Fibroblast of gingiva (primary cell): Measurements from ENCODE around the gene OXCT1.
"Not testable (repeated sequence)": the region's sequence is repeated elsewhere in the genome, so short reads cannot be mapped to it uniquely, and the experiment has no call there.

Experiments
- DNase-seq: peaks from one replicate; pipeline ENCODE4 v3.0.0-alpha.2; 2011; ENCODE audit warnings: low read depth

Gene OXCT1

DNA sequence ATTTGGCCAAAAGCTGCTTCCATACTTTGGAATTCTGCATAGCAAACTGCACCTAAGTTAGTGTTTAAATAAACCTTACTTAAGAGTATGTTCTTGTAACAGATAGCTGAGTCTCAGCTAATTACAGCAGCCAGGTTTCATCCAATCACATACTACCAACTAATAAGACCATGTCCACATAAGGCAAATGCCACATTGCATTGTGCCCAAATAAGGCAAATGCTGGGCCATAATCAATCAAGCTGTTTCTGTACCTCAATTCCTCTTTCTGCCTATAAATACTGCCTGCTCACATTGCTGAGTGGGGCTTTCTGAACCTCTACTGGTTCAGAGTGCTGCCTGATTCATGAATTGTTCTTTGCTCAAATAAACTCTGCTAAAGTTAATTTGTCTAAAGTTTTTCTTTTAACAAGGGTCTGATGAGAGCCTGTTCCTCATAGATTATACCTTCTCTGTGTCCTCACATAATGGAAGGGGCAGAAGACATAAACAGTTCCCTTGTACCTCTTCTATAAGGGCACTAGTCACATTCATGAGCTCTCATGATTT, 4.4 kb upstream of the OXCT1 start:
- no peak for DNase-seq

- DNase-seq: peak; percentile 90
Observed at GRCh38 chr5:41871852-41872251, 1.6 kb upstream of the OXCT1 start.

GRCh38 chr5:41870627-41871048, 413 bp upstream of the OXCT1 start:
- DNase-seq: no peak

DNA sequence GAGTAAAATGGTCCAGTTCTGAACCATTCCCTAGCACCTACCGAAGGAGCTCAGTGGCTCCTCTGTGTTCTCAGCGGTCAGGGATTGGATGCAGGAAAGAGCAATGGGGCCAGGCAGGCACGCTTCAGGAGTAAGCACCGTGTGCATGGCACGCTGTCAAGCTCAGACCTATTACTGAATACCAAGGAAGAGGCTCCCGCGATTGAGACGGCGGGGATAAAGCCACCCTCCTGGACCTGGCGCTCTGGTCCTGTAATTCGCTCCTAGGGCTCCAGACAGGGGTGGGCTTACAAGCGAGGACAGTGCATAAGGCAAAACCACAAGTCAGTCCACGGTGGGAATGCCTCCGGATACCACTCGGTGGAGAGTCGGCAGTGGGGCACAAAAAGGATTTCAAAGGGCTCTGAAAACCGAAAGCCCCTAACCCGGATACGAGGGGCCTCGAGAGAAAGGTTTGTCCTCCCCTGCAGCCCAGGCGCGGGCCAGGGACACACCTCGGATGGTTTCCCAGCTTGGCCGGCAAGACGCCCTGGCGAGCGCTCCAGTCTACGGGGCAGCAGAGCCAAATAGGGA, 988 bp downstream of the OXCT1 start:
- DNase-seq: peak; percentile 26

GRCh38 chr5:41863871-41864486, 6.2 kb downstream of the OXCT1 start:
- peak; percentile 45 for DNase-seq

DNA sequence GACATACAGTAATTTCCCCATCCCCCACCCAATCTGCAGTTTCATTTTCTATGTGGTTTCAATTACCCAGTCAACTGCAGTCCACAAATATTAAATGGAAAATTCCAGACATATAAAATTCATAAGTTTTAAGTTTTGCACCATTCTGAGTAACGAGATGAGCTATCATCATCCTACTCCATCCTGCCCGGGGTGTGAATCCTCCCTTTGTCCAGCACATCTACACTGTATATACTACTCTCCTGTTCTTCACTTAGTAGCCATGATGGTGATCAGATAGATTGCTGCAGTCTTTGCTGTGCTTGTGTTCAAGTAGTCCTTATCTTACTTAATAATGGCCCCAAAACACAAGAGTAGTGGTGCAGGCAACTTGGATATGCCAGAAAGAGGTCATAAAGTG, 11.3 kb downstream of the OXCT1 start:
- DNase-seq: no peak

DNA sequence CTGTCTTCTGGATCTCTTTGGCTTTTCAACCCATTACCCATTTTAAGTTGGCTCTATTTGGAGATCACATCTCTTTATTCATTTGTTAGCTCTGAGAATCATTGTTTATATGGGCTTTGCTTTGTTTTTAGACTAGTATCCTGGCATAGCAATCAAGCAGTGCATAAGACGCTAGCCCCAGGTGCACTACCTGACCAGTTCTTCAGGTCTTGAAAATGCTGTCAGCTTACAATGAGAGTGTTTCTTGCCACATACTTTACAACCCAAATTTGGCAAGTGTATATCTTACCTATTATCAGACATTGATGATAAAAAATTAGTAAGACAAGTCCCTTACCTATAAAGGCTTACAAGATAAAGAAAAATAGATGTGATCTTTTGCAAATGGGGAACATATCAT, 12.2 kb downstream of the OXCT1 start:
- DNase-seq: no peak

GRCh38 chr5:41856644-41857491, 13.4 kb downstream of the OXCT1 start:
- DNase-seq: peak; percentile 57

GRCh38 chr5:41852293-41852692, 17.9 kb downstream of the OXCT1 start:
- DNase-seq: no peak

DNA sequence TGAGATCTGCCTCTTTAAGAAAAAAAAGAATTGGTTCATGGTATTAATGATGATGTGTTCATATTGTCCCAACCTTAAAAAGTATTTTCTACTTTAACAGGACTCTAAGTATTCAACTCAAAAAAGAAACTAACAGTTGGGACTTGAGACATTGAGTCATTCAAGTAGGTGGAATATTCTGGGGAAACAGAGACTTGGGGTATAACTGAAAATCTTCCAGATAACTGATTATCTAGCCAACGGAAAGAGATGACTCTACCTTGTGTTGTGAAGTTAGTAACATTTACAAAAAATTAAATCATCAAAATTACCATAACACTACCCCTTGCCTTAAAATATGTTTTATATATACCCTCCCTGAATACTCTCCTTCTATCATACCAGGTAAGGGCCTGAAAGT, 19.1 kb downstream of the OXCT1 start:
- no peak for DNase-seq

- DNase-seq: no peak
Observed at GRCh38 chr5:41848983-41849382, 21.2 kb downstream of the OXCT1 start.

DNA sequence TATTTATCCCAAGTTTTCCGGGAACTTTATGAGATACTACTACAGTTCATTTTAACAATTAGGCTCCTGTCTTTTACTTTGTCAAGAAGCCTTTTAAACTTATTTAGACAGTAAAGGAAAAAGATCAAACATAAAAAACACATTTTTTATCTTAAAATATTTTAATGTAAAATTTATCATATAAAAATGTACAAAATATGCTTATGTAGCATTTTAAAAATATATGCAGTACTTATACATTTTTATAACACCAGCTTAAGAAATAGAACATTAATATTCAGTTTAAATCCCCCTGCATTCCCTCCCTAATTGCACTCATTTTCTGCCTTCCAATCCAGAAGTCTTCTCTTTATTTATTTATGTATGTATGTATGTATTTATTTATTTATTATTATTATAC, 24.5 kb downstream of the OXCT1 start:
- not testable (repeated sequence) for DNase-seq

DNA sequence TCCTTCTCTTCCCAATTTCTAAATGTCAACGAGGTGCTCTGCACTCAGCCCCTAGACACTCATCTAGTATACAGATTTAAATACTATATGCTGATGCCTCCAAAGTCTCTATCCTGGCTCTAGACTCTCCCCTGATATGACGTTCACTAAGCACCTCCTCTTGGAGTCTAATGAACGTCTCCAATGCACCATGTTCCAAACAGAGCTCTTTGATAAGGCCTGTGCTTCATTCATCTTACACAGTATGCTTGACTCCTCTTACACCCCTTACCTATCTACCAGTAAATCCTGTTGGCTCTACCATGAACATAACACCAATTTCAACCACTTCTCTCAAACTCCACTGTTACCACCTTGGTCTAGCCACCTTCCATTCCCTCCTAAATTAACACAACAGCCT, 25.7 kb downstream of the OXCT1 start:
- DNase-seq: no peak

DNA sequence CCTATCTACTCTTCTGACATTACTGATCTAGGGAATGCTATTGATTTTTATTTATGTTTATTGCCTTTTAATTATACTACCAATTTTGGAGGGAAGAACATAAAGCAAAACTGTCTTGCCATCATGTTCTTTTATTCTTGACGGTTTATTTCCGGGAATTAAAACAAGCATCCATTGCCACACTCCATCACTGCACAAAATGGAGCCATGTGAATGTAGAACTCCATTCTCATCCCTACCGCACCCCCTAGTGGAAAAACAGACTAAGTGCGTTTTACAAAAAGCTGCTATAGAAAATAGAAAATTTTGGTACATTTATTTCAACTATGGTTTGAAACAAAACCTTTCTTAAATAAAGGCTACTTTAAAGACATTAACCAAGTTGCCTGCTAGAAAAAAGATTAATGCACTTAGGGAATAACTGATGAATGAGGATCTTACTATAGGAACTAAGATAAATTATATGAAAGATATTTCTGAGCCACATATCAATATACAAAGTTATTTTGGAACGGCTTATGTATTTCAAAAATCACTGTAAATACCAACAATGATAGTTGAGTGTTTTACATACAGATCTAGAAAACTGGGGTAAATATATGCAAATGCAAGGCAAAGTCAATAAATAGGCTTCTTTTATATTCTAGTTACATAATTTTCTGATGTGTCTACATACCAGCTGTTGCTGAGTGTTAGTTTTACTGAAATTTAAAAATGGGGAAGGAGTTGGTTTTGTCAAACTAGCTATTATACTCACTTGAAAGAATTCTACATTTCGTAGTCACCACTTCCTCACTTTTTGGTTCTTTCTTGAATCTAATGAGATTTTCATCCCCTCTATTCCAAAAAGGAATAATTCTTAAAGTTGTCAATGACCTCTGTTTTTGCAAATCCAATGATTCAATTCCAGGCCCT, 26.5 kb downstream of the OXCT1 start:
- DNase-seq: peak; percentile 60

GRCh38 chr5:41842777-41843176, 27.4 kb downstream of the OXCT1 start:
- DNase-seq: no peak

GRCh38 chr5:41841325-41841724, 28.9 kb downstream of the OXCT1 start:
- no peak for DNase-seq

DNA sequence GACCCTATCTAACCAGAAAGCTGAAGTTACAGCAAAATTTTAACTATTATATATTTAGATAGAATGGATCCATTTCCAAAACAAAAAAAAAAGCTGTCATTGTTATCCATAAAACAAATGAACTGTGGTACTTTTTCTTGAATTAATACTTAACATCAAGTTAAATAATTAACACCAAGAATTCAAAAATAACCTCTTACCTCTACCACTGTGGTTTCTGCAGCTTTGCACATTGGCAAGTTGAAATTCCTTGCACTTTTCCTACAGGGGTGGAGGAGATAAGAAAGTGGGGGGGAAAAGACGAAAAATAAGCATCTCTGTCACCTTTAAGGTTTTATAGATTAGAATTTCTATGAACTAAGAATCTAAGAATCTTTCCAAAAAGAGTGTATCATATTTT, 30.0 kb downstream of the OXCT1 start:
- DNase-seq: no peak

- DNase-seq: no peak
Observed at GRCh38 chr5:41837793-41838192, 32.4 kb downstream of the OXCT1 start.

DNA sequence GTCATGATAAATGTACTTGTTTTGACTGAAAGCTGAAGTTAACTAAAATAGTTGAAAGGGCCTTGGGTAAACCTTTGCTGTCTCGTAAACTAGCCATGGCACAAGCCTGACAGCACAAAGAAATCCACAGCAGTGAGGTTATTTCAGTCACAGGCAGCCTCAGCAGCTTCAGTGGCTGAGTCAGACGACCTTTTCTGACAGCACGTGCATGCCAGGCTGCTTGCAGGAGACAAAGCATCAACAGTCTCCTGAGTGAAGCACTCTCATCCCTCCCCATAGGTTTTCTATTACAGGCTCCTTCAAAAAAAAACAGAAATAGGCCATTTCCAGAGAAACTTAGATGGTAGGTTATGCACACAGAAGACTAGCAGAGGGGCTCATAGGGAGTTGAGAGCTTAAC, 34.6 kb downstream of the OXCT1 start:
- peak; percentile 82 for DNase-seq

GRCh38 chr5:41834506-41834905, 35.7 kb downstream of the OXCT1 start:
- no peak for DNase-seq

- DNase-seq: no peak
Observed at GRCh38 chr5:41832430-41832829, 37.8 kb downstream of the OXCT1 start.

DNA sequence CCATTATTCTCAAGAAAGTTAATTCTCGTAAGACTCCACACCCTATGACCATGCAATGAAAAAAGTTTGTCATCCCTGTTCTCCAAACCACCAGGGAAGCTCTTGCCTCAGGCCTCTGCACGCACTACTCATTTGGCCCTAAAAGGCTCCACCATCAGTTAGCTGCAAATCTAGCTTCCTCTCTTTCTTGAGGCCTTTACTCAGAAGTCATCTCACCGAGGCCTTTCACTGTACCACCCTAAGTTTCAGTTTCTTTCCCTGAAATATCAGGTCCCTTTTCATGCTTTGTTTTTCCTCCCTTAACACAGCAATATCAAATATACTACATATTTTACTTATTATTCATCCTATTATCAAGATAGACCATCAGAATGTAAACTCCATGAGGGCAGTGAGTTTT, 39.1 kb downstream of the OXCT1 start:
- no peak for DNase-seq
